Liver (tissue), 3 donors: ENCODE data around the gene GPR25.

Experiments
- CTCF ChIP-seq: fragments of 150-350 bp; IDR thresholded peaks from 2 replicates; pipeline ENCODE4 v1.5.1; 2017; ENCODE audit warnings: improper control_type of control experiment, low read depth, low read length; ENCODE audit not compliant: missing input control
- JUND ChIP-seq, 2 donors: IDR thresholded peaks; 2 replicates each; pipeline ENCODE4 v1.6.1; 2016; ENCODE audit warnings: antibody characterized with exemption in 2 of 2
- YY1 ChIP-seq: IDR thresholded peaks from 2 replicates; pipeline ENCODE4 v1.6.1; 2016; ENCODE audit warnings: antibody characterized with exemption, mild to moderate bottlenecking
- donor health status: healthy.
- donor health status: healthy.

- TF ChIP-seq CTCF = no peak
- no peak for TF ChIP-seq YY1
- no peak for TF ChIP-seq JUND (IDR thresholded peaks at IDR 0.05)
These were observed 5.6 kb upstream of the GPR25 start for GRCh38 chr1:200867018-200867811.
